Measurements from ENCODE around the gene VPS13A. TPM values are rescaled to one million over a fixed set of nuclear protein-coding genes. Genes with fewer than 3 reads are reported as not detected.

Gene VPS13A
- total RNA-seq, 4 donors from 2014 or later = 30.1 to 125 (median 46.2) TPM

- Histone ChIP-seq H3K27ac (no peak overlapping the region), H3K4me3 (no peak overlapping the region), H3K9me3 (no peaks in the 10 kb centered on the region), H3K27me3 (peaks cover 2% of the 10 kb centered on the region), H3K36me3 (no peaks in the 10 kb centered on the region), H3K4me1 (no peaks in the 10 kb centered on the region)
- TF ChIP-seq POLR2A (IDR thresholded peaks at IDR 0.05) = no peak
- no peak for TF ChIP-seq CTCF (IDR thresholded peaks at IDR 0.05)
- no peak for TF ChIP-seq EP300 (IDR thresholded peaks at IDR 0.05)
- TF ChIP-seq POLR2AphosphoS5 (IDR thresholded peaks at IDR 0.05) = no peak
- 68% methylated on average over 2 of the region's 2 CpGs for WGBS
- no peak for DNase-seq (ENCODE audit: low spot score in 2 of 2)
Observed at GRCh38 chr9:77149879-77150278, 27.5 kb upstream of the VPS13A start.

GRCh38 chr9:77152289-77152688 lies 25.0 kb upstream of the VPS13A start:
- TF ChIP-seq POLR2AphosphoS5 (IDR thresholded peaks at IDR 0.05) (no peak), CTCF (IDR thresholded peaks at IDR 0.05) (no peak), EP300 (IDR thresholded peaks at IDR 0.05) (no peak), POLR2A (IDR thresholded peaks at IDR 0.05) (no peak)
- Histone ChIP-seq H3K4me1 (no peaks in the 10 kb centered on the region), H3K27me3 (no peaks in the 10 kb centered on the region), H3K36me3 (no peaks in the 10 kb centered on the region), H3K9me3 (no peaks in the 10 kb centered on the region), H3K27ac (no peak overlapping the region), H3K4me3 (no peak overlapping the region)
- WGBS = 75% methylated on average over 1 of the region's 1 CpG
- DNase-seq (ENCODE audit: low spot score in 2 of 2) = no peak

- H3K4me3 ChIP-seq = no peak overlapping the region
- H3K27ac ChIP-seq = no peak overlapping the region
- no peaks in the 10 kb centered on the region for H3K27me3 ChIP-seq
- no peaks in the 10 kb centered on the region for H3K9me3 ChIP-seq
- TF ChIP-seq EP300 (IDR thresholded peaks at IDR 0.05) (no peak), POLR2AphosphoS5 (IDR thresholded peaks at IDR 0.05) (no peak), POLR2A (IDR thresholded peaks at IDR 0.05) (no peak), CTCF (IDR thresholded peaks at IDR 0.05) (no peak)
- H3K4me1 ChIP-seq = no peaks in the 10 kb centered on the region
- 40% methylated on average over 2 of the region's 2 CpGs for WGBS
- H3K36me3 ChIP-seq = no peaks in the 10 kb centered on the region
- DNase-seq (ENCODE audit: low spot score in 2 of 2) = no peak
Observed at GRCh38 chr9:77156646-77157371, 20.5 kb upstream of the VPS13A start.

GRCh38 chr9:77158772-77159513 lies 18.4 kb upstream of the VPS13A start:
- Histone ChIP-seq H3K36me3 (no peaks in the 10 kb centered on the region), H3K4me1 (peaks cover 2% of the 10 kb centered on the region), H3K27me3 (no peaks in the 10 kb centered on the region), H3K9me3 (no peaks in the 10 kb centered on the region), H3K4me3 (no peak overlapping the region), H3K27ac (peak overlapping the region; percentile 16)
- WGBS = 47% methylated on average over 6 of the region's 6 CpGs
- TF ChIP-seq EP300 (IDR thresholded peaks at IDR 0.05) = no peak
- TF ChIP-seq POLR2AphosphoS5 (IDR thresholded peaks at IDR 0.05) = no peak
- TF ChIP-seq POLR2A (IDR thresholded peaks at IDR 0.05) = no peak
- no peak for TF ChIP-seq CTCF (IDR thresholded peaks at IDR 0.05)
- no peak for DNase-seq (ENCODE audit: low spot score in 2 of 2)

GRCh38 chr9:77161191-77161590 lies 16.1 kb upstream of the VPS13A start:
- no peaks in the 10 kb centered on the region for H3K36me3 ChIP-seq
- no peak overlapping the region for H3K27ac ChIP-seq
- H3K4me1 ChIP-seq = peaks cover 5% of the 10 kb centered on the region
- WGBS = 87% methylated on average over 3 of the region's 3 CpGs
- no peak overlapping the region for H3K4me3 ChIP-seq
- no peaks in the 10 kb centered on the region for H3K27me3 ChIP-seq
- no peaks in the 10 kb centered on the region for H3K9me3 ChIP-seq
- no peak for DNase-seq (ENCODE audit: low spot score in 2 of 2)
- TF ChIP-seq POLR2AphosphoS5 (IDR thresholded peaks at IDR 0.05) (no peak), EP300 (IDR thresholded peaks at IDR 0.05) (no peak), CTCF (IDR thresholded peaks at IDR 0.05) (no peak)
